DND-41 (cell line): ENCODE data around the gene CAMKMT.

Experiments used
- ATAC-seq: fragments of 200-7000 bp; cut with Tn5 transposase; 3 replicates; pipeline ENCODE4 v1.9.1; 2021; ENCODE audit warnings: low read depth; ENCODE audit not compliant: insufficient read depth
- DNase-seq: peaks from one replicate; pipeline ENCODE4 v3.0.0-alpha.2; 2020
- H2AFZ ChIP-seq: 2 replicates; pipeline ENCODE4 v1.6.0; 2012; ENCODE audit warnings: low read depth, low read length
- H3K27ac ChIP-seq: 2 replicates; pipeline ENCODE4 v1.5.1; 2012; ENCODE audit warnings: low read length, inconsistent platforms
- H3K27me3 ChIP-seq: fragments of 200-600 bp; sonication (generic); 2 replicates; pipeline ENCODE4 v1.6.0; 2012; ENCODE audit warnings: low read length, mild to moderate bottlenecking, inconsistent platforms; ENCODE audit not compliant: insufficient read depth, poor library complexity
- H3K36me3 ChIP-seq: 2 replicates; pipeline ENCODE4 v1.5.1; 2012; ENCODE audit warnings: low read length, inconsistent platforms; ENCODE audit not compliant: insufficient read depth
- H3K4me1 ChIP-seq: 2 replicates; pipeline ENCODE4 v1.5.1; 2012; ENCODE audit warnings: mild to moderate bottlenecking, low read length; ENCODE audit not compliant: insufficient read depth
- H3K4me2 ChIP-seq: 2 replicates; pipeline ENCODE4 v1.6.0; 2012; ENCODE audit warnings: mild to moderate bottlenecking, moderate library complexity, low read length, inconsistent platforms; ENCODE audit not compliant: insufficient read depth
- H3K4me3 ChIP-seq, 2 experiments: fragments of 200-600 bp in 1 of 2; shearing (Covaris generic) in 1 of 2; 2 replicates each; pipeline ENCODE4 v1.5.1; 2012 to 2016; ENCODE audit warnings: inconsistent platforms in 2 of 2, low read length in 2 of 2, mild to moderate bottlenecking in 2 of 2, low read depth in 1 of 2, moderate library complexity in 1 of 2
- H3K79me2 ChIP-seq: 2 replicates; pipeline ENCODE4 v1.6.0; 2012; ENCODE audit warnings: low read length, inconsistent platforms; ENCODE audit not compliant: insufficient read depth
- H3K9ac ChIP-seq: 2 replicates; pipeline ENCODE4 v1.6.0; 2012; ENCODE audit warnings: low read depth, mild to moderate bottlenecking, inconsistent platforms, low read length, moderate library complexity
- H3K9me3 ChIP-seq: 2 replicates; pipeline ENCODE4 v1.5.1; 2012; ENCODE audit warnings: low read length, moderate library complexity, mild to moderate bottlenecking, inconsistent platforms; ENCODE audit not compliant: insufficient read depth, severe bottlenecking
- H4K20me1 ChIP-seq: 2 replicates; pipeline ENCODE4 v1.6.0; 2012; ENCODE audit warnings: low read length; ENCODE audit not compliant: insufficient read depth
- EZH2 ChIP-seq: IDR thresholded peaks from 3 replicates; pipeline ENCODE4 v1.6.1; 2012; ENCODE audit warnings: borderline replicate concordance, low read depth, mild to moderate bottlenecking, moderate library complexity, low read length, inconsistent platforms; ENCODE audit not compliant: severe bottlenecking
- TF ChIP-seq, protein P1 (sequence below): IDR thresholded peaks from 2 replicates; pipeline ENCODE4 v1.5.1; 2012; ENCODE audit warnings: borderline replicate concordance, low read length, moderate library complexity, mild to moderate bottlenecking; ENCODE audit not compliant: poor library complexity, severe bottlenecking; ENCODE audit errors: extremely low read depth

The CAMKMT gene

DNA sequence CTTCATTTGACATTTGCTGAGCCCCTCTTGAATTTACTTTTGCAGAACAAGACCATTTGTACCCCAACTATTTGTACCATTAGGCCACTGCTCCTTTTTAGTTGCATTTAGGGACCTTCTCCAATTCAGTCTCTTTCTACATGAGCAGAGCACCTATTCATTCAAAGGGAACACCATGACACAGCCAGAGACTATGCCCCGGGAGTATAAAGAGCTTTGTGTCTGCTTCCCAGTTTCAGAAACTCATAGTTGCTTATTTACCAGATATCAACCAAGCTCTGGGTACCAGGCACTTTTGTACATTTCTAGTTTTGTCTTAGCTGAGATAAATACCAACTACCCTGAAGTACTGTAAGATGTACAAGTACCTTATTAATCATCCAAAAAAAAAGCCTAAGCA, 310.7 kb downstream of the CAMKMT start:
- Histone ChIP-seq H4K20me1 (peaks cover 38% of the 10 kb centered on the region), H3K4me1 (peaks cover 41% of the 10 kb centered on the region), H3K4me2 (no peak overlapping the region), H3K9ac (no peak overlapping the region), H2AFZ (no peak overlapping the region), H3K36me3 (no peaks in the 10 kb centered on the region), H3K9me3 (no peaks in the 10 kb centered on the region), H3K4me3 (no peak overlapping the region), H3K79me2 (no peaks in the 10 kb centered on the region), H3K27ac (no peak overlapping the region), H3K27me3 (peaks cover 17% of the 10 kb centered on the region)
- DNase-seq: no peak
- no peak for ATAC-seq
- TF ChIP-seq EZH2: no peak
- TF ChIP-seq, protein P1, sequence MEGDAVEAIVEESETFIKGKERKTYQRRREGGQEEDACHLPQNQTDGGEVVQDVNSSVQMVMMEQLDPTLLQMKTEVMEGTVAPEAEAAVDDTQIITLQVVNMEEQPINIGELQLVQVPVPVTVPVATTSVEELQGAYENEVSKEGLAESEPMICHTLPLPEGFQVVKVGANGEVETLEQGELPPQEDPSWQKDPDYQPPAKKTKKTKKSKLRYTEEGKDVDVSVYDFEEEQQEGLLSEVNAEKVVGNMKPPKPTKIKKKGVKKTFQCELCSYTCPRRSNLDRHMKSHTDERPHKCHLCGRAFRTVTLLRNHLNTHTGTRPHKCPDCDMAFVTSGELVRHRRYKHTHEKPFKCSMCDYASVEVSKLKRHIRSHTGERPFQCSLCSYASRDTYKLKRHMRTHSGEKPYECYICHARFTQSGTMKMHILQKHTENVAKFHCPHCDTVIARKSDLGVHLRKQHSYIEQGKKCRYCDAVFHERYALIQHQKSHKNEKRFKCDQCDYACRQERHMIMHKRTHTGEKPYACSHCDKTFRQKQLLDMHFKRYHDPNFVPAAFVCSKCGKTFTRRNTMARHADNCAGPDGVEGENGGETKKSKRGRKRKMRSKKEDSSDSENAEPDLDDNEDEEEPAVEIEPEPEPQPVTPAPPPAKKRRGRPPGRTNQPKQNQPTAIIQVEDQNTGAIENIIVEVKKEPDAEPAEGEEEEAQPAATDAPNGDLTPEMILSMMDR: no peak

GRCh38 chr2:44674473-44675284, 312.9 kb downstream of the CAMKMT start:
- no peaks in the 10 kb centered on the region for H3K79me2 ChIP-seq
- peaks cover 32% of the 10 kb centered on the region for H4K20me1 ChIP-seq
- H3K4me1 ChIP-seq: peaks cover 41% of the 10 kb centered on the region
- DNase-seq (peak; percentile 89), ATAC-seq (peak; percentile 97)
- no peak overlapping the region for H2AFZ ChIP-seq
- H3K9me3 ChIP-seq: no peaks in the 10 kb centered on the region
- H3K4me2 ChIP-seq: peak overlapping the region; percentile 39
- no peaks in the 10 kb centered on the region for H3K36me3 ChIP-seq
- H3K4me3 ChIP-seq: no peak overlapping the region
- peaks cover 17% of the 10 kb centered on the region for H3K27me3 ChIP-seq
- peak overlapping the region; percentile 40; the same call in 1 of the 2 replicates for H3K27ac ChIP-seq
- no peak overlapping the region for H3K9ac ChIP-seq
- TF ChIP-seq EZH2: no peak
- TF ChIP-seq, protein P1: no peak

DNA sequence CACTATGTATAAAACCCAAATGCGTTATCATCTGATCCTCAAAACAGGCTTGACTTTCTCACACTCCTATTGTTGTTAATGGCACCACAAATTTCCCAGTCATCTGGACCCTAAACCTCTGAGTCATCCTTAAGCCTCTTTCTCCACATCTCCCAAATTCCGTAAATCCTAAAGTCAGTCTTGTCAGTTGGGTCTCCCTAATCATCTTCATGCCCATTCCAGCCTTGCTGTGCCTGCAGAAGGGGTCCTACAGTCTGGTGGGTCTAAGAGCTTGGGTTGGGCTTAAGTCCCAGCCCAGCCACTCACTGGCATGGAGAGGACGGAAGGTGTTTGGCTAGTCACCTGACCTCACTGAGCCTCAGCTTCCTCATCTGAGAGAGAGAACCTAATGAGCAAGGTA, 314.6 kb downstream of the CAMKMT start:
- no peak overlapping the region for H2AFZ ChIP-seq
- H3K9me3 ChIP-seq: no peaks in the 10 kb centered on the region
- H3K9ac ChIP-seq: no peak overlapping the region
- no peaks in the 10 kb centered on the region for H3K79me2 ChIP-seq
- DNase-seq: no peak
- no peaks in the 10 kb centered on the region for H3K36me3 ChIP-seq
- H3K27me3 ChIP-seq: peaks cover 13% of the 10 kb centered on the region
- peaks cover 28% of the 10 kb centered on the region for H4K20me1 ChIP-seq
- no peak for ATAC-seq
- TF ChIP-seq, protein P1: no peak
- TF ChIP-seq EZH2: no peak
- H3K4me1 ChIP-seq: peaks cover 41% of the 10 kb centered on the region
- no peak overlapping the region for H3K27ac ChIP-seq
- no peak overlapping the region for H3K4me3 ChIP-seq
- no peak overlapping the region for H3K4me2 ChIP-seq
